ENCODE results near the gene CERS6. TPM values are rescaled to one million over a fixed set of nuclear protein-coding genes. Genes with fewer than 3 reads are reported as not detected.

The CERS6 gene
- total and polyA plus RNA-seq, 10 of the 15 experiments (the other 5 are each of a cell fraction or from before 2014, with no cell fraction given): 1.3 to 20.4 (median 14.1) TPM

DNA sequence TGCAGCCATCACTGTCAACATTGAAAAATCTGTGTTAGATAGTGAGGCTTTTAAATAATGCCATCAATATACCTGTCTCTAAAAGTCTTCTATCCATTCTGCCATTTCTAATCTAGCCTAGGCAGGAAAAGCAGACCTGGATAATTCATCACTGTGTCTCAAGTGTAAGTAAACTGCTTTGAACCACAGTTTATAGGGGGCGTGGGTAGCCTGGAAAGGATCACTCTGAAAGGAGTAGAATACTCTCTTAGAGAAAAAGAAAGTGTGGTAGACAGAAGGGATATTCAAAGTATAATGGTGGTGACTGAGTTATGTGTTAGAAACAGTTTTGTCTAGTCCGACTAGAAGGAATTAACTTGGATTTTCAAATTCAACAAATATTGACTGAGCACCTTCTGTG, 40.8 kb downstream of the CERS6 start (continued):
- TF ChIP-seq ZNF384 (IDR thresholded peaks at IDR 0.05; ENCODE audit: borderline replicate concordance, low read depth, low read length) (no peak), TBL1XR1 (IDR thresholded peaks at IDR 0.05; ENCODE audit: low read depth, low read length) (no peak)
- TF ChIP-seq, protein P1, sequence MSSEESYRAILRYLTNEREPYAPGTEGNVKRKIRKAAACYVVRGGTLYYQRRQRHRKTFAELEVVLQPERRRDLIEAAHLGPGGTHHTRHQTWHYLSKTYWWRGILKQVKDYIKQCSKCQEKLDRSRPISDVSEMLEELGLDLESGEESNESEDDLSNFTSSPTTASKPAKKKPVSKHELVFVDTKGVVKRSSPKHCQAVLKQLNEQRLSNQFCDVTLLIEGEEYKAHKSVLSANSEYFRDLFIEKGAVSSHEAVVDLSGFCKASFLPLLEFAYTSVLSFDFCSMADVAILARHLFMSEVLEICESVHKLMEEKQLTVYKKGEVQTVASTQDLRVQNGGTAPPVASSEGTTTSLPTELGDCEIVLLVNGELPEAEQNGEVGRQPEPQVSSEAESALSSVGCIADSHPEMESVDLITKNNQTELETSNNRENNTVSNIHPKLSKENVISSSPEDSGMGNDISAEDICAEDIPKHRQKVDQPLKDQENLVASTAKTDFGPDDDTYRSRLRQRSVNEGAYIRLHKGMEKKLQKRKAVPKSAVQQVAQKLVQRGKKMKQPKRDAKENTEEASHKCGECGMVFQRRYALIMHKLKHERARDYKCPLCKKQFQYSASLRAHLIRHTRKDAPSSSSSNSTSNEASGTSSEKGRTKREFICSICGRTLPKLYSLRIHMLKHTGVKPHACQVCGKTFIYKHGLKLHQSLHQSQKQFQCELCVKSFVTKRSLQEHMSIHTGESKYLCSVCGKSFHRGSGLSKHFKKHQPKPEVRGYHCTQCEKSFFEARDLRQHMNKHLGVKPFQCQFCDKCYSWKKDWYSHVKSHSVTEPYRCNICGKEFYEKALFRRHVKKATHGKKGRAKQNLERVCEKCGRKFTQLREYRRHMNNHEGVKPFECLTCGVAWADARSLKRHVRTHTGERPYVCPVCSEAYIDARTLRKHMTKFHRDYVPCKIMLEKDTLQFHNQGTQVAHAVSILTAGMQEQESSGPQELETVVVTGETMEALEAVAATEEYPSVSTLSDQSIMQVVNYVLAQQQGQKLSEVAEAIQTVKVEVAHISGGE (CRISPR knock-in tag; IDR thresholded peaks at IDR 0.05): no peak

DNA sequence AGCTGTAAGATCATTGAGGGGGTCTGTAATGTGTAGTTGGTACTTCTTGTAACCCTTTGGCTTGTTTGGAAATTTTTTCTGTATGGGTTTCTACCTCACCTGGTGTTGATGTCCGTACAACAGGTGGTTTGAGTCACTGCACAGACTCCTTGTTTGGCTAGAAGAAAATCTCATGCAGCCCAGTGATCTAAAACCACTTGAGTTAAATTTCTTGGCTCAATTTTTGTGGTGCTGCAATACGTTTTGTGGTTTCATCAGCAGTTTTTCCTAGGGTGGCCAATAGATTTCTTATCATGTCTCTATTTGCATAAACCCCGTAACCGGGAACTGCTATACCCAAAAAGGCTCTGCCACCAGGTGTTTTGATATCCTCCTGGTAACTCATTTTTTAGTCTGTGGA, 43.4 kb downstream of the CERS6 start:
- POLR2A ChIA-PET: no interaction called here
- RAD21 ChIA-PET (ENCODE audit: unreplicated experiment): no interaction called here
- intact Hi-C loops (cut with micrococcal nuclease; ENCODE audit: unreplicated experiment) (loop anchor here (5.0 kb wide), 1 partner anchor 33 kb away; no protein-coding TSS in a partner anchor), in situ Hi-C loops (cut with MboI) (no loop called here)
- Histone ChIP-seq H3K4me1 (ENCODE audit: control insufficient read depth, insufficient read depth, low read length) (peaks cover 26% of the 10 kb centered on the region), H2AFZ (ENCODE audit: control insufficient read depth, low read depth, low read length) (no peak overlapping the region), H3K36me3 (ENCODE audit: control insufficient read depth in 2 of 2, insufficient read depth in 2 of 2, low read length in 1 of 2) (peaks cover 0 to 7% of the 10 kb centered on the region in 2 experiments; a peak in 3 of 4 replicates), H3K27ac (ENCODE audit: control insufficient read depth, insufficient read depth) (no peak overlapping the region), H3K79me2 (ENCODE audit: control insufficient read depth, insufficient read depth, low read length) (peaks cover 79% of the 10 kb centered on the region), H3K27me3 (replicated peaks in 1 of 2; ENCODE audit: control insufficient read depth in 2 of 2, insufficient read depth in 2 of 2, low read length in 1 of 2) (no peaks in the 10 kb centered on the region), H3K4me2 (ENCODE audit: control insufficient read depth, insufficient read depth) (no peak overlapping the region), H4K20me1 (ENCODE audit: control insufficient read depth, insufficient read depth) (no peaks in the 10 kb centered on the region), H3K4me3 (no peak overlapping the region), H3K9ac (ENCODE audit: control insufficient read depth, insufficient read depth, low read length) (no peak overlapping the region), H3K9me3 (replicated peaks; ENCODE audit: control insufficient read depth, insufficient read depth, low read length) (peaks cover 63% of the 10 kb centered on the region)
- CTCF ChIA-PET: no interaction called here
- ATAC-seq (no peak), DNase-seq (ENCODE audit: low read depth, low spot score) (no peak), FAIRE-seq (no peak)
- BruUV-seq (replicated peaks): no TSS peak
- 61% methylated on average over 4 of the region's 4 CpGs for WGBS (ENCODE audit: insufficient coverage, insufficient replicate concordance, low lambda C conversion rate, missing lambda C conversion rate)
- SMC1A ChIA-PET (ENCODE audit: uncharacterized antibody, unreplicated experiment): no interaction called here
- TF ChIP-seq GABPA (IDR thresholded peaks at IDR 0.05; ENCODE audit: low read depth) (no peak), CBX5 (IDR thresholded peaks at IDR 0.05; ENCODE audit: low read depth) (0 out of 2 replicates have a peak, but pooled peaks have one; percentile 15), RUNX3 (IDR thresholded peaks at IDR 0.05; ENCODE audit: low read length) (peak; percentile 61)

Measured in GM12878 (cell line).